ENCODE measurements around the gene CPE. TPM values are rescaled to one million over a fixed set of nuclear protein-coding genes. Genes with fewer than 3 reads are reported as not detected.

Gene CPE
- total and polyA plus RNA-seq, 4 donors = 3.0 to 5.6 (median 4.5) TPM

GRCh38 chr4:165355900-165356300 lies 22.9 kb upstream of the CPE start:
- TF ChIP-seq, protein P1, sequence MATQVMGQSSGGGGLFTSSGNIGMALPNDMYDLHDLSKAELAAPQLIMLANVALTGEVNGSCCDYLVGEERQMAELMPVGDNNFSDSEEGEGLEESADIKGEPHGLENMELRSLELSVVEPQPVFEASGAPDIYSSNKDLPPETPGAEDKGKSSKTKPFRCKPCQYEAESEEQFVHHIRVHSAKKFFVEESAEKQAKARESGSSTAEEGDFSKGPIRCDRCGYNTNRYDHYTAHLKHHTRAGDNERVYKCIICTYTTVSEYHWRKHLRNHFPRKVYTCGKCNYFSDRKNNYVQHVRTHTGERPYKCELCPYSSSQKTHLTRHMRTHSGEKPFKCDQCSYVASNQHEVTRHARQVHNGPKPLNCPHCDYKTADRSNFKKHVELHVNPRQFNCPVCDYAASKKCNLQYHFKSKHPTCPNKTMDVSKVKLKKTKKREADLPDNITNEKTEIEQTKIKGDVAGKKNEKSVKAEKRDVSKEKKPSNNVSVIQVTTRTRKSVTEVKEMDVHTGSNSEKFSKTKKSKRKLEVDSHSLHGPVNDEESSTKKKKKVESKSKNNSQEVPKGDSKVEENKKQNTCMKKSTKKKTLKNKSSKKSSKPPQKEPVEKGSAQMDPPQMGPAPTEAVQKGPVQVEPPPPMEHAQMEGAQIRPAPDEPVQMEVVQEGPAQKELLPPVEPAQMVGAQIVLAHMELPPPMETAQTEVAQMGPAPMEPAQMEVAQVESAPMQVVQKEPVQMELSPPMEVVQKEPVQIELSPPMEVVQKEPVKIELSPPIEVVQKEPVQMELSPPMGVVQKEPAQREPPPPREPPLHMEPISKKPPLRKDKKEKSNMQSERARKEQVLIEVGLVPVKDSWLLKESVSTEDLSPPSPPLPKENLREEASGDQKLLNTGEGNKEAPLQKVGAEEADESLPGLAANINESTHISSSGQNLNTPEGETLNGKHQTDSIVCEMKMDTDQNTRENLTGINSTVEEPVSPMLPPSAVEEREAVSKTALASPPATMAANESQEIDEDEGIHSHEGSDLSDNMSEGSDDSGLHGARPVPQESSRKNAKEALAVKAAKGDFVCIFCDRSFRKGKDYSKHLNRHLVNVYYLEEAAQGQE (IDR thresholded peaks at IDR 0.05) = no peak
- no peak for TF ChIP-seq GABPA (IDR thresholded peaks at IDR 0.05 in 1 of 2, conservative IDR thresholded peaks at IDR 0.05 in 1 of 2)
- TF ChIP-seq EGR1 (IDR thresholded peaks at IDR 0.05; ENCODE audit: low read depth in 2 of 2) = no peak
- TF ChIP-seq RXRA (IDR thresholded peaks at IDR 0.05) = no peak
- TF ChIP-seq SP1 (IDR thresholded peaks at IDR 0.05) = no peak
- TF ChIP-seq HNF4G (IDR thresholded peaks at IDR 0.05) = no peak
- peak; percentile 43 for TF ChIP-seq CTCF (IDR thresholded peaks at IDR 0.05; ENCODE audit: low read depth, low read length, missing input control)
- peak; percentile 79 for TF ChIP-seq RAD21 (IDR thresholded peaks at IDR 0.05)
- TF ChIP-seq NR2F2 (IDR thresholded peaks at IDR 0.05) = no peak
- TF ChIP-seq JUND (IDR thresholded peaks at IDR 0.05) = peak in 1 of 2 donors; percentile 19
- WGBS = 8% methylated on average over 2 of the region's 2 CpGs
- Histone ChIP-seq H3K4me3 (ENCODE audit: low read depth in 1 of 3, low read length in 3 of 3) (no peak overlapping the region), H3K9ac (ENCODE audit: low read depth in 1 of 2, low read length in 2 of 2) (no peak overlapping the region), H3K9me3 (ENCODE audit: control insufficient read depth in 4 of 4, low read length in 3 of 4) (no peaks in the 10 kb centered on the region), H3K27ac (ENCODE audit: low read depth in 1 of 2, low read length in 2 of 2) (no peak overlapping the region), H3K4me1 (ENCODE audit: control insufficient read depth in 4 of 4, insufficient read depth in 4 of 4, low read length in 3 of 4) (peaks cover 0 to 2% (median 0%) of the 10 kb centered on the region in 4 donors), H3K27me3 (ENCODE audit: control insufficient read depth in 4 of 4, insufficient read depth in 4 of 4, low read length in 3 of 4) (no peaks in the 10 kb centered on the region), H3K36me3 (ENCODE audit: control insufficient read depth in 4 of 4, insufficient read depth in 3 of 4, low read depth in 1 of 4, low read length in 3 of 4) (no peaks in the 10 kb centered on the region)
- no peak for DNase-seq (ENCODE audit: low spot score)

DNA sequence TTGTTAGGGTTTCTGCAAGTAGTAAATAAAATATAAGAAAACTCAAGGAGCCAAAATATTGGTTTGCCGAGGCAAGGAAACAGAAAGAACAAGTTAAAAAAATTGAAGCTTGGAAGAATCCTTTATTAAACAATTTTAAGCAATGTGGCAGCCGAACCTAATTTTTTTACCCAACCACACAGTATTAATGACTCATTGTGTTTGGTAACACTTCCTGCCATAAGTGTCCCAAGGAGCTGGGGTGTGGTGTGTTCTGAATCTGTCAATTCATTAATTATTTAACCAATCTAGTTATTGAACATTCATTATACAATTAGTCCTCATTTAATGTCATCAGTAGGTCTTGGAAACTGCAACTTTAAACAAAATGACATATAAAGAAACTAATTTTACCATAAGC lies 19.3 kb upstream of the CPE start:
- H3K27ac ChIP-seq (ENCODE audit: low read depth in 1 of 2, low read length in 2 of 2) = no peak overlapping the region
- no peak for DNase-seq (ENCODE audit: low spot score)
- peaks cover 0 to 2% (median 0%) of the 10 kb centered on the region in 4 donors for H3K4me1 ChIP-seq (ENCODE audit: control insufficient read depth in 4 of 4, insufficient read depth in 4 of 4, low read length in 3 of 4)
- H3K36me3 ChIP-seq (ENCODE audit: control insufficient read depth in 4 of 4, insufficient read depth in 3 of 4, low read depth in 1 of 4, low read length in 3 of 4) = no peaks in the 10 kb centered on the region
- H3K27me3 ChIP-seq (ENCODE audit: control insufficient read depth in 4 of 4, insufficient read depth in 4 of 4, low read length in 3 of 4) = no peaks in the 10 kb centered on the region
- no peak overlapping the region for H3K9ac ChIP-seq (ENCODE audit: low read depth in 1 of 2, low read length in 2 of 2)
- H3K9me3 ChIP-seq (ENCODE audit: control insufficient read depth in 4 of 4, low read length in 3 of 4) = no peaks in the 10 kb centered on the region
- TF ChIP-seq YY1 (IDR thresholded peaks at IDR 0.05) (no peak), FOXA1 (IDR thresholded peaks at IDR 0.05) (no peak), ZBTB33 (IDR thresholded peaks at IDR 0.05) (no peak), RAD21 (IDR thresholded peaks at IDR 0.05) (no peak)
- WGBS = 77% methylated on average over 2 of the region's 2 CpGs
- H3K4me3 ChIP-seq (ENCODE audit: low read depth in 1 of 3, low read length in 3 of 3) = no peak overlapping the region
